A673 (cell line): Measurements from ENCODE around the gene REC114. TPM values are rescaled to one million over a fixed set of nuclear protein-coding genes. Genes with fewer than 3 reads are reported as not detected.

Experiments used
- total RNA-seq: library from RNA; stranded (reverse); gene quantifications from 2 replicates; pipeline ENCODE4 v1.2.3, GENCODE V29; 2021

REC114 gene
- total RNA-seq, 1 experiment from 2014 or later = not detected

Other genes starting within 250 kb of the REC114 start
- 0.07 and 0.09 TPM in 2 replicates for gene HCN4, start 74.2 kb upstream of the REC114 start, total RNA-seq
- gene NPTN, start 190.2 kb downstream of the REC114 start, total RNA-seq = 96.1 and 101 TPM in 2 replicates
- 71.4 and 74.6 TPM in 2 replicates for gene CD276, start 241.2 kb downstream of the REC114 start, total RNA-seq